Testis (tissue), 2 donors: ENCODE data around the gene FLNB.

Experiments
- POLR2A ChIP-seq: fragments of 450-650 bp; IDR thresholded peaks from one replicate; pipeline ENCODE4 v1.6.1; 2017; ENCODE audit warnings: antibody characterized with exemption, mild to moderate bottlenecking, moderate library complexity
- TF ChIP-seq, protein P1 (sequence below), 3 experiments: fragments of 450-650 bp in 2 of 3; fragments of 200-600 bp in 1 of 3; sonication (generic) in 1 of 3; IDR thresholded peaks; one replicate each; pipeline ENCODE4 v1.5.1; 2016 to 2019; ENCODE audit warnings: antibody characterized with exemption in 3 of 3, mild to moderate bottlenecking in 2 of 3, moderate library complexity in 1 of 3

DNA sequence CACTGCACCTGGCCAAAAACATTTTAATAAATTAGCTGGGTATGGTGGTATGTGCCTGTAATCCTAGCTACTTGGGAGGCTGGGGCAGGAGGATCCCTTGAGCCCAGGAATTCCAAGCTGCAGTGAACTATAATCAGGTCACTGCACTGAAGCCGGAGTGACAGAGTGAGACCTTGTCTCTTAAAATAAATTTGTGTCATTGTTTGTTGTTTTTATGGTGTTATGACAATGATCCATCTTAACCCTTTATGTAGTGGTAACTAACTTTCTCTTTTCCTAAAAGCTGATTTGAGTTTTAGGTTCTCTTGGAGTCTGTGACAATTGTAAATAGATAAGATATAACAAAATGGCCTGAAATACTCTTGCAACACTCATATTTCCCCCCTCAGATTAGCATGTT lies 20.7 kb downstream of the FLNB start:
- TF ChIP-seq, protein P1, sequence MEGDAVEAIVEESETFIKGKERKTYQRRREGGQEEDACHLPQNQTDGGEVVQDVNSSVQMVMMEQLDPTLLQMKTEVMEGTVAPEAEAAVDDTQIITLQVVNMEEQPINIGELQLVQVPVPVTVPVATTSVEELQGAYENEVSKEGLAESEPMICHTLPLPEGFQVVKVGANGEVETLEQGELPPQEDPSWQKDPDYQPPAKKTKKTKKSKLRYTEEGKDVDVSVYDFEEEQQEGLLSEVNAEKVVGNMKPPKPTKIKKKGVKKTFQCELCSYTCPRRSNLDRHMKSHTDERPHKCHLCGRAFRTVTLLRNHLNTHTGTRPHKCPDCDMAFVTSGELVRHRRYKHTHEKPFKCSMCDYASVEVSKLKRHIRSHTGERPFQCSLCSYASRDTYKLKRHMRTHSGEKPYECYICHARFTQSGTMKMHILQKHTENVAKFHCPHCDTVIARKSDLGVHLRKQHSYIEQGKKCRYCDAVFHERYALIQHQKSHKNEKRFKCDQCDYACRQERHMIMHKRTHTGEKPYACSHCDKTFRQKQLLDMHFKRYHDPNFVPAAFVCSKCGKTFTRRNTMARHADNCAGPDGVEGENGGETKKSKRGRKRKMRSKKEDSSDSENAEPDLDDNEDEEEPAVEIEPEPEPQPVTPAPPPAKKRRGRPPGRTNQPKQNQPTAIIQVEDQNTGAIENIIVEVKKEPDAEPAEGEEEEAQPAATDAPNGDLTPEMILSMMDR (IDR thresholded peaks at IDR 0.05), result no peak
- TF ChIP-seq POLR2A, result no peak
